Mesenchymal stem cell (in vitro differentiated cells and primary cell): ENCODE results near the gene IFIT1.
A peak's percentile ranks its signal among the peaks of the same experiment; 100 is the strongest.

Source experiments
- DNase-seq: peaks from one replicate; pipeline ENCODE4 v3.0.0-alpha.2; 2013
- H2AFZ ChIP-seq: one replicate; pipeline ENCODE4 v1.6.1; 2013; ENCODE audit warnings: low read depth, mild to moderate bottlenecking, control low read depth, inconsistent platforms, low read length, moderate library complexity
- H2AK5ac ChIP-seq: 2 replicates; pipeline ENCODE4 v1.6.1; 2013; ENCODE audit warnings: low read length, moderate library complexity, mild to moderate bottlenecking, inconsistent platforms; ENCODE audit not compliant: severe bottlenecking
- H2BK120ac ChIP-seq: one replicate; pipeline ENCODE4 v1.6.1; 2013; ENCODE audit warnings: low read depth, mild to moderate bottlenecking, inconsistent platforms, low read length, moderate library complexity
- H2BK12ac ChIP-seq, 2 experiments: one replicate each; pipeline ENCODE4 v1.6.1; 2013; ENCODE audit warnings: inconsistent platforms in 2 of 2, low read length in 2 of 2, mild to moderate bottlenecking in 2 of 2, moderate library complexity in 2 of 2, control low read depth in 1 of 2
- H2BK15ac ChIP-seq: one replicate; pipeline ENCODE4 v1.6.1; 2013; ENCODE audit warnings: mild to moderate bottlenecking, low read depth, inconsistent platforms; ENCODE audit not compliant: poor library complexity, severe bottlenecking
- H2BK5ac ChIP-seq: 2 replicates; pipeline ENCODE4 v1.6.1; 2013; ENCODE audit warnings: low read depth, mild to moderate bottlenecking, low read length, control low read depth, inconsistent platforms; ENCODE audit not compliant: poor library complexity, severe bottlenecking
- H3K14ac ChIP-seq, 2 experiments: one replicate each; pipeline ENCODE4 v1.6.1; 2013; ENCODE audit warnings: inconsistent platforms in 2 of 2, low read length in 2 of 2, control low read depth in 1 of 2, mild to moderate bottlenecking in 1 of 2, moderate library complexity in 1 of 2
- H3K18ac ChIP-seq, 2 experiments: one replicate each; pipeline ENCODE4 v1.6.1; 2013; ENCODE audit warnings: inconsistent platforms in 2 of 2, low read length in 2 of 2, control low read depth in 1 of 2, low read depth in 1 of 2, mild to moderate bottlenecking in 1 of 2
- H3K23ac ChIP-seq, 2 experiments: one replicate each; pipeline ENCODE4 v1.6.1; 2013; ENCODE audit warnings: inconsistent platforms in 2 of 2, low read length in 2 of 2, mild to moderate bottlenecking in 2 of 2, moderate library complexity in 2 of 2, control low read depth in 1 of 2
- H3K27ac ChIP-seq: 2 replicates; pipeline ENCODE4 v1.5.1; 2013; ENCODE audit warnings: mild to moderate bottlenecking, moderate library complexity, low read length, control low read depth, inconsistent platforms; ENCODE audit not compliant: poor library complexity, severe bottlenecking
- H3K27me3 ChIP-seq, 2 experiments: 2 replicates each; pipeline versions ENCODE4 v1.6.1 to v1.7.0; 2013; ENCODE audit warnings: low read length in 2 of 2, mild to moderate bottlenecking in 2 of 2, moderate library complexity in 2 of 2, control low read depth in 1 of 2, inconsistent platforms in 1 of 2; ENCODE audit not compliant: control insufficient read depth in 1 of 2, insufficient read depth in 1 of 2
- H3K36me3 ChIP-seq, 2 experiments: 2 replicates each; pipeline versions ENCODE4 v1.6.1 to v1.7.0; 2013; ENCODE audit warnings: low read length in 2 of 2, control low read depth in 1 of 2, inconsistent platforms in 1 of 2, low read depth in 1 of 2, mild to moderate bottlenecking in 1 of 2; ENCODE audit not compliant: insufficient read depth in 2 of 2, control insufficient read depth in 1 of 2
- H3K4ac ChIP-seq, 2 experiments: one replicate each; pipeline ENCODE4 v1.6.1; 2013; ENCODE audit warnings: inconsistent platforms in 2 of 2, low read length in 2 of 2, mild to moderate bottlenecking in 2 of 2, moderate library complexity in 2 of 2, control low read depth in 1 of 2, low read depth in 1 of 2
- H3K4me1 ChIP-seq: 2 replicates; pipeline ENCODE4 v1.6.1; 2013; ENCODE audit warnings: low read depth, low read length, control low read depth; ENCODE audit not compliant: control insufficient read depth, insufficient read depth
- H3K4me2 ChIP-seq: 2 replicates; pipeline ENCODE4 v1.6.1; 2013; ENCODE audit warnings: low read length, mild to moderate bottlenecking, inconsistent platforms; ENCODE audit not compliant: poor library complexity, severe bottlenecking
- H3K4me3 ChIP-seq, 2 experiments: 2 replicates each; pipeline versions ENCODE4 v1.5.1 to v1.7.0; 2013; ENCODE audit warnings: low read length in 2 of 2, mild to moderate bottlenecking in 2 of 2, control low read depth in 1 of 2, low read depth in 1 of 2; ENCODE audit not compliant: insufficient read depth in 1 of 2
- H3K79me1 ChIP-seq: replicated peaks from 2 replicates; pipeline ENCODE4 v1.6.1; 2013; ENCODE audit warnings: mild to moderate bottlenecking, control low read depth, low read length, inconsistent platforms; ENCODE audit not compliant: poor library complexity, severe bottlenecking
- H3K9ac ChIP-seq: 2 replicates; pipeline ENCODE4 v1.7.0; 2013; ENCODE audit warnings: mild to moderate bottlenecking, low read length, moderate library complexity
- H3K9me3 ChIP-seq: 2 replicates; pipeline ENCODE4 v1.7.0; 2013; ENCODE audit warnings: mild to moderate bottlenecking, low read length; ENCODE audit not compliant: control insufficient read depth
- H4K8ac ChIP-seq: one replicate; pipeline ENCODE4 v1.6.1; 2013; ENCODE audit warnings: inconsistent platforms, mild to moderate bottlenecking, low read length, moderate library complexity
- H4K91ac ChIP-seq: one replicate; pipeline ENCODE4 v1.6.1; 2013; ENCODE audit warnings: mild to moderate bottlenecking, low read length, inconsistent platforms
- WGBS: methylation state at CpG from one replicate; pipeline ENCODE4 v1.1.7; 2013; ENCODE audit warnings: mixed read lengths; 5-methylcytosine and 5-hydroxymethylcytosine counted together

IFIT1 gene

DNA sequence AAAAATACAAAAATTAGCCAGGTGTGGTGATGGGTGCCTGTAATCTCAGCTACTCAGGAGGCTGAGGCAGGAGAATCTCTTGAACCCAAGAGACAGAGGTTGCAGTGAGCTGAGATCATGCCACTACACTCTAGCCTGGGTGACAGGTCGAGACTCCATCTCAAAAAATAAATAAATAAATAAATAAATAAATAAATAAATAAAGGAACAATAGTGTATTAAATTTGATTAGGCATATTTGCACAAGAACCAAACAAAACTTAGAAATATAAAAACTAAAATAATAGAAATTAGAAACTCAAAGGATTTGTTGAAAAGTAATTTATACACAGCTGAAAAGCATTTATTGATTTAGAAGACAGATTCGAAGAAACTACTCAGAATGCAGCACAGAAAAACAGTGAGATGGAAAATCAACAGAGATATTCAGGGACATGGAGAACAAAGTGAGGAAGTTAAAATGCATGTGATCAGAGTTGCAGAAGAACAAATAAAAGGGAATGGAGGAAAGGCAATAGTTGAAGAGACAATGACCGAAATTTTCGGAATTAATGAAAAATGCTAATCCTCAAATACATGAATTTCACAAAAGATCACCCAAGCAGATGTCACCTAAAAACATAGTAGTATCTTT lies 46.9 kb upstream of the IFIT1 start:
- whole genome bisulfite sequencing, result 100% methylated on average over 1 of the region's 4 CpGs

DNA sequence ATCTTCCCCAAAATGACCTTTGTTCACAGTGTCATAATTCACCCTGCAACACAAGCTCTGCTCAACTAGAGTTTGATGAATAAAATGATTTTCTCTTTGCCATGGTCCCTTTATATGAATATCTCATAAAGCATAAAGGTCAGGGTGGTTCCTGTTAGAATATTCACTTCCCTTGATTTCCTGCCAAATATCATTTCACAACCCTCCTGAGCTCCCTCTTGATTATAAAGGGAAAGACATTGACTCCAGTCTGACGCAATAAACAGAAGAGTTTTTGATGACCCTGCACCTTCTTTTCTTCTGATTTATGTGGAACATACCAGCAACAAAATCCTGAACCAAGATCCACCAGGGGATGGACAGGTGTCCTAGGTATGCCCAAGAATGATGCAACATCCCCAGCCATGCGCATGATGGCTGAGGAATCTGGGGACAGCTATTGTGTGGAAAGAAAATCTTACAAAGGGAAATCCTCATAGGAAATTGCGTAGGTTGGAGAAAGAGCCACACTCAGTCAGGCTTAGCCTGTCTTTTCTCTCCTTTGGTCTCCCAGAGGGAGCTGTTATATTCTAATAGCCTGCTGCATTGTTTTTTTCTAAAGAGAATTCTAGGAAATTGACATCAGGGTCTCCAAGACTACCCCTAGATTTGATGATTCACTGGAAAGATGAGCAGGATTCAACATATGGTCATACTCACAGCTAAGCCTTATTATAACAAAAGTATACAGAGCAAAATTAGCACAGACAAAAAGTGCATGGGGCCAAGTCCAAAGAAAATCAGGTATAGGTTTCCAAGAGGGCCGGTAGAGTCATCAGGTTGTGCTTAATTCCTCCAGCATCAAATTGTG lies 45.8 kb upstream of the IFIT1 start:
- H4K8ac ChIP-seq, result no peak overlapping the region
- H3K4me2 ChIP-seq, result no peak overlapping the region
- no peaks in the 10 kb centered on the region for H3K27me3 ChIP-seq
- H2BK120ac ChIP-seq, result no peak overlapping the region
- H3K18ac ChIP-seq, result no peak overlapping the region
- H3K14ac ChIP-seq, result no peak overlapping the region
- no peak overlapping the region for H3K27ac ChIP-seq
- H2BK5ac ChIP-seq, result no peak overlapping the region
- no peak overlapping the region for H3K9ac ChIP-seq
- H3K23ac ChIP-seq, result no peak overlapping the region
- no peaks in the 10 kb centered on the region for H3K79me1 ChIP-seq
- WGBS, result 95% methylated on average over 4 of the region's 4 CpGs
- no peaks in the 10 kb centered on the region for H3K9me3 ChIP-seq
- no peak overlapping the region for H2BK12ac ChIP-seq
- H3K36me3 ChIP-seq, result peaks cover 0 to 7% of the 10 kb centered on the region in 2 experiments
- no peak for DNase-seq
- peak overlapping the region; percentile 19 for H2AK5ac ChIP-seq
- H3K4me3 ChIP-seq, result no peak overlapping the region
- no peak overlapping the region for H2BK15ac ChIP-seq
- no peak overlapping the region for H4K91ac ChIP-seq
- H2AFZ ChIP-seq, result no peak overlapping the region
- peaks cover 9% of the 10 kb centered on the region for H3K4me1 ChIP-seq
- no peak overlapping the region for H3K4ac ChIP-seq

More for the DNA sequence above, 46.9 kb upstream of the IFIT1 start:
- Histone ChIP-seq H3K27me3 (no peaks in the 10 kb centered on the region), H2AK5ac (no peak overlapping the region), H3K23ac (no peak overlapping the region), H3K9me3 (no peaks in the 10 kb centered on the region), H3K9ac (no peak overlapping the region), H3K27ac (no peak overlapping the region), H3K36me3 (peaks cover 2 to 18% of the 10 kb centered on the region in 2 experiments), H3K4me1 (peaks cover 10% of the 10 kb centered on the region), H3K4ac (no peak overlapping the region), H2BK120ac (no peak overlapping the region), H2AFZ (no peak overlapping the region), H3K14ac (no peak overlapping the region), H4K91ac (no peak overlapping the region), H3K4me3 (no peak overlapping the region), H2BK15ac (no peak overlapping the region), H3K18ac (no peak overlapping the region), H4K8ac (no peak overlapping the region), H2BK5ac (no peak overlapping the region), H2BK12ac (no peak overlapping the region), H3K4me2 (no peak overlapping the region), H3K79me1 (peaks cover 3% of the 10 kb centered on the region)
- DNase-seq, result no peak

DNA sequence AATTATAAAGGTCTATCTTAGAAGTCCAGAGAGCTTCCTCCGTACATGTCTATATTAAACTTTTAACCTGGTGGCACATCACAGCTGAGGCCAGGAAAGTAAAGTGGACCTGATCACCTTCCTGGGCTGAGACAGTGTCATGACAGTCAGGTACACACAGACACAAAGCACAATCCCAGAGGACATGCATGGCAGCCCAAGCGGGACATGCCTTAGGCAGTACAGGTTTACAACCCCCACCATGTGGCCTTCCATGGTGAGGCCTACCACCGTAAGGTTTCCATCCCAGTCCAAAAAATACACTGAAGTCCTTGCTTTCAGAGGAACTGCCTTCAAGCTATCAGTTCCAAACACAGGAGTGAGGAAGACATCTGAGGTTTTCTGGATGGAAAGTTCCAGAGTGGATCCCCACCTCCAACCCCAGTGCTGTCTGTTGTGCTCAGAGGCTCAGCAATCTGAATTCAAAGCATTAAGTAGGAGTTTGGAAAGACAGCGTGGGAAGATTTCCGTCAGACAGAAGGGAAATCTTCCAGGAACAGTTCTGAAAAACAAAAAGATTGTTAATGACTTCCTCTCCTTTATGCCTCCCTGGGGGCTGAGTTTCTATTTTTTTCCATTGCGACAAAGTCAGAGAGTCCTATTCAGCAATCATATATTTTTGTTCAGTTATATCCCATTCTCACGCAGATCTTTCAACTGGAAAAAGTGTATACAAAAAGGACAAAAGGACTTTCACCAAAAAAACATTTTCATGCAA lies 44.5 kb upstream of the IFIT1 start:
- Histone ChIP-seq H2AFZ (no peak overlapping the region), H3K18ac (peak overlapping the region; percentile 81 to 96), H2AK5ac (no peak overlapping the region), H3K4ac (peak overlapping the region; percentile 35 to 47), H3K4me1 (peaks cover 9% of the 10 kb centered on the region), H4K91ac (peak overlapping the region; percentile 95), H3K27ac (no peak overlapping the region), H3K36me3 (no peaks in the 10 kb centered on the region), H3K4me3 (no peak overlapping the region), H3K27me3 (no peaks in the 10 kb centered on the region), H3K9ac (no peak overlapping the region), H3K14ac (peak overlapping the region in 1 of 2 experiments; percentile 78), H3K79me1 (no peaks in the 10 kb centered on the region), H3K9me3 (no peaks in the 10 kb centered on the region), H2BK5ac (no peak overlapping the region), H2BK15ac (no peak overlapping the region), H3K4me2 (no peak overlapping the region), H2BK12ac (peak overlapping the region; percentile 89 to 95), H3K23ac (no peak overlapping the region), H4K8ac (peak overlapping the region; percentile 93), H2BK120ac (no peak overlapping the region)
- WGBS, result 56% methylated on average over 6 of the region's 7 CpGs
- peak; percentile 49 for DNase-seq

DNA sequence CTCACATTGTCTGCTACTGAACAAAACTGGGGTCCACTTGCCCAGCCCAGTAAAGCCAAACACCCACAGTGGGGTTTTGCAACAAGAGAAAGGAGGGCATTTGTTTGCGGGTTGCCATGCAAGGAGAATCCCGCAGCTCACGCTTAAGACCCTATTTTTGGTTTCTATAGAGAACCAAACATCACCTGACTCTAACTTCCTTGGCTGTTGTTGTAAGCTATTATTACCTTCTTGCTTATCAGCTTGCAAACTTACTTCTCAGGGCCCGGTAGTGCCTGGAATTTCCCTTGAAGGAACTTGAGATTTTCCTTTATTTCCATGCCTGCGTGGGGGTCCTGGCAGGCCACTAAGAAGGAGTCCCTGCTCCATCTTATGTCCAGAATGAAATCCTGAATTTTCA lies 43.9 kb upstream of the IFIT1 start:
- no peak overlapping the region for H3K23ac ChIP-seq
- H2AK5ac ChIP-seq, result no peak overlapping the region
- H3K27me3 ChIP-seq, result no peaks in the 10 kb centered on the region
- H2BK5ac ChIP-seq, result no peak overlapping the region
- peak overlapping the region; percentile 90 for H2BK15ac ChIP-seq
- peaks cover 13% of the 10 kb centered on the region for H3K4me1 ChIP-seq
- H4K91ac ChIP-seq, result no peak overlapping the region
- no peaks in the 10 kb centered on the region for H3K9me3 ChIP-seq
- no peak overlapping the region for H3K4ac ChIP-seq
- no peak overlapping the region for H3K14ac ChIP-seq
- H3K18ac ChIP-seq, result no peak overlapping the region
- no peaks in the 10 kb centered on the region for H3K36me3 ChIP-seq
- no peak overlapping the region for H4K8ac ChIP-seq
- H2BK12ac ChIP-seq, result no peak overlapping the region
- 77% methylated on average over 5 of the region's 5 CpGs for WGBS
- no peak overlapping the region for H2BK120ac ChIP-seq
- no peak overlapping the region for H3K4me3 ChIP-seq
- H3K4me2 ChIP-seq, result no peak overlapping the region
- H3K27ac ChIP-seq, result no peak overlapping the region
- no peak overlapping the region for H2AFZ ChIP-seq
- DNase-seq, result no peak
- H3K79me1 ChIP-seq, result no peaks in the 10 kb centered on the region
- H3K9ac ChIP-seq, result no peak overlapping the region
